ENCODE measurements around the gene PLA2G2F.

The PLA2G2F gene

DNA sequence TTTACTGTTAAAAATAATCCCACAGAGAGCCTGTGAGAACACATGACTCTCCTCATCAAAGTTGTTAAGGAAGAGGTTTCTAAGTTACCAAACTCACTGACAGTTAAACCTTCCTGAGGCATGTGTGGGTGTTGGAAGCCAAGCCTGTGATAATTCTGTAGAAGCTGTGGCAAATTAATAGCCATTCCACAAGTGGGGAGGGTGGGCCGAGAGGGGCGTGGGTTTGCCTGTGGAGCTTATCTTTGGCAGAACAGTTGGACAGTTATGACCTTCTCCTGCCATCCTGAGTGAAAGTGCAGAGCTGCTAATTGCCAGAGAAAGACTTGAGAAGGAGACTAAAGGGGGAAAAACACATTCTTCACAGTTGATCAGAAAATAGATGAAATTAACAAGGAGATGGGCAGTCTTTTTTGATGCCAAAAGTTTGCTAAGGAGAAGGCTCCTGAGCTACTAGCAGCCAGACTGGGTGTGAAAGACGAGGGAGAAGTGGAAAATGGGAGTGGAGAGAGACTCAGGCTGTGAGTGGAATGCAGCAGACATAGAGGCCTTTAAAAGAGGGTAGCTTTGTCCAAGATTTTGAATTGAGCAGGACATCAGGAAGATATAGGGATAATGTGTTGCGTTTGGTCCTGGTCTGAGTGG, 48.8 kb downstream of the PLA2G2F start:
- DNase-seq (no peak), ATAC-seq (replicated peaks) (no peak)
- Mint-ChIP-seq H3K4me3 (peak overlapping the region; percentile 7 to 67), H3K4me1 (ENCODE audit: low read depth in 2 of 2) (peaks cover 34 to 35% of the 10 kb centered on the region in 2 donors), H3K27me3 (peaks cover 4 to 8% of the 10 kb centered on the region in 2 donors), H3K27ac (peak overlapping the region; percentile 19 to 56), H3K9me3 (no peaks in the 10 kb centered on the region), H3K36me3 (ENCODE audit: insufficient read depth) (peaks cover 5% of the 10 kb centered on the region)

DNA sequence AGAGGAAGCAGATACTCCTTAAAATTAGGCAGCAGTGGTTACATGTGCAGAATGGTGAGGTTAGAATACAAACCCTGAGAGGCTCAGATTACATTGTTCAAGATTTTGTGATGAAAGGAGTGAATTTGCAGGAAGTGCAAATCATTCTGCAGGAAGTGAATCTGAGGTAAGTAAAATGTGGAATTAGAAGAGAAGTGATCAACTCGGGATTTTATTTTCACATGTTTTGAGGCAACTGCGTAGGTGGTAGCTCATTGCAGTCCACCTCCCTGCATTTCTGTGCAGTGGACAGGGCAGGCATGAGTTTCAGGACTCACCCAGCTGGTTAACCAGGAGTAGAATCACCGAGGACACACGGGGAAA, 49.3 kb downstream of the PLA2G2F start:
- DNase-seq (no peak), ATAC-seq (replicated peaks) (no peak)
- H3K4me1 Mint-ChIP-seq (ENCODE audit: low read depth in 2 of 2), result peaks cover 34 to 35% of the 10 kb centered on the region in 2 donors
- peak overlapping the region; percentile 19 to 56 for H3K27ac Mint-ChIP-seq
- H3K36me3 Mint-ChIP-seq (ENCODE audit: insufficient read depth), result peaks cover 5% of the 10 kb centered on the region
- H3K9me3 Mint-ChIP-seq, result no peaks in the 10 kb centered on the region
- H3K4me3 Mint-ChIP-seq, result no peak overlapping the region
- peaks cover 4 to 9% of the 10 kb centered on the region in 2 donors for H3K27me3 Mint-ChIP-seq

DNA sequence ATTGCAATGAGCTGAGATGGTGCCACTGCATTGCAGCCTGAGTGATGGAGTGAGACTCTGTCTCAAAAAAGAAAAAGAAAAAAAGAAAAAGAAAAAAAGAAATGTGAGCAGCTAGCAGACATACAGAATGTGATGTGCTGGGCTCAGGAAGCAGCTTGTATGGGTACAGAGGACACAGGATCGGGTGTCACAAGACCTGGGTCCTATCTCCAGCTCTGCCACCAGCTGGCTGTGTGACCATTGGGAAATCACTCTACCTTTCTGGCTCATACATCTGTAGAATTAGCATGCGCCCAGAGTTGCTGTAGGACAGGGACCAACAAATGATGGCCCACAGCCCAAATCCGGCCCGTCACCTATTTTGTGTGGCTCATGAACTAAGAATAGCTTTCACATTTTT, 50.5 kb downstream of the PLA2G2F start:
- Mint-ChIP-seq H3K4me1 (ENCODE audit: low read depth in 2 of 2) (peaks cover 31% of the 10 kb centered on the region in 2 donors), H3K27ac (no peak overlapping the region), H3K9me3 (no peaks in the 10 kb centered on the region), H3K36me3 (ENCODE audit: insufficient read depth) (peaks cover 5% of the 10 kb centered on the region), H3K27me3 (peaks cover 4 to 9% of the 10 kb centered on the region in 2 donors), H3K4me3 (no peak overlapping the region)
- no peak for DNase-seq
- ATAC-seq (replicated peaks), result no peak

DNA sequence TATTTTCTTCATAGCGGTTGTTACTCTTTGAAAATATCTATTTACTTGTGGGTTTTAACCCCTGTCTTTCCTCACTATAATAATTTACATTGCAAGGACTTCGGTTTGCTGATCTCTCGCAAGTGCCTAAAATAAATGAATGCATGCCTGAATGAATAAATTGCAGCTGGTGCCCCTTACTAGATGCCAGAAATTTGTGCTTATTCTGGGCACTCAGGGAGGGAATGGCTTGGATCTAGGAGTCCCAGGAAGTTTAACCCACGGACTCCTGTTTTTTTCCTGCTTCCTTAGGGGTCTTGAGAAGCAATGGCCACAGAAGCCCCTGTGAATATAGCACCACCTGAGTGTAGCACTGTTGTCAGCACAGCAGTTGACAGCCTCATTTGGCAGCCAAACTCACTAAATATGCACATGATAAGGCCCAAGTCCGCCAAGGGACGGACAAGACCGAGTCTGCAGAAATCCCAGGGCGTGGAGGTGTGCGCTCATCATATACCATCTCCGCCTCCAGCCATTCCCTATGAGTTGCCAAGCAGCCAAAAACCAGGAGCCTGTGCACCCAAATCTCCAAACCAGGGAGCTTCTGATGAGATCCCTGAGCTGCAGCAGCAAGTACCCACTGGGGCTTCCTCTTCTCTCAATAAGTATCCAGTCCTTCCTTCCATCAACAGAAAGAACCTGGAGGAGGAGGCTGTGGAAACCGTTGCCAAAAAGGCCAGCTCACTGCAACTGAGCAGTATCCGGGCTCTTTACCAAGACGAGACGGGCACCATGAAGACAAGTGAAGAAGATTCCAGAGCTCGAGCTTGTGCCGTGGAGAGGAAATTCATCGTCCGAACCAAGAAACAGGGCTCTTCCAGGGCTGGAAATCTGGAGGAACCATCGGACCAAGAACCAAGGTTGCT, 51.4 kb downstream of the PLA2G2F start:
- H3K9me3 Mint-ChIP-seq, result no peaks in the 10 kb centered on the region
- H3K27me3 Mint-ChIP-seq, result peaks cover 11 to 17% of the 10 kb centered on the region in 2 donors
- DNase-seq (no peak), ATAC-seq (replicated peaks) (no peak)
- no peak overlapping the region for H3K4me3 Mint-ChIP-seq
- peaks cover 26 to 27% of the 10 kb centered on the region in 2 donors for H3K4me1 Mint-ChIP-seq (ENCODE audit: low read depth in 2 of 2)
- no peak overlapping the region for H3K27ac Mint-ChIP-seq
- H3K36me3 Mint-ChIP-seq (ENCODE audit: insufficient read depth), result peaks cover 3% of the 10 kb centered on the region

DNA sequence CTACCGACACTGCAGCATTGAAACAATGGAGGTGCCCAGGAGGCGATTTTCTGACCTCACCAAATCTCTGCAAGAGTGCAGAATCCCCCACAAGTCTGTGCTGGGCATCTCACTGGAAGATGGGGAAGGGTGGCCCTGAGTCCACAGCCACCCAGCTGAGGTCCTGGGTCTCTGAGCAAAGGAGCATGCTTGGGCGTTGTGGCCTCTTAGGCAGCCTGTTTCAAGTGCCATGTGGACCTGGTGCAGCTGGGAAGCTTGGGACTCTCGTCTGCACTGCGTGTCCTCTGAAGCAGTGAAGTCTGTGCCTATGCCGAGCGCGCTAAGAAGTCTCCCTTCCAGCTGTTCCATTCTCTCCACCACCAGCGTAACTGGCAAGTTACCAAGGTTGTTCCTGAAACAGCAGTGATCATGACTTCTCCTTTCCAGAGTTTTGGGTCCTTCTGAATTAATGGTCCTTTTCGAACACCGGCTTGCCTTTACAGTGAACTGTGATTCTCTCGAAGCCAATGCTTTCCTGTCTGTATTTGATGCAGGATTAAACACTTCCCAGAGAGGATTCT, 52.2 kb downstream of the PLA2G2F start:
- Mint-ChIP-seq H3K9me3 (no peaks in the 10 kb centered on the region), H3K4me1 (ENCODE audit: low read depth in 2 of 2) (peaks cover 24 to 25% of the 10 kb centered on the region in 2 donors), H3K36me3 (ENCODE audit: insufficient read depth) (no peaks in the 10 kb centered on the region), H3K4me3 (no peak overlapping the region), H3K27ac (no peak overlapping the region), H3K27me3 (peaks cover 11 to 25% of the 10 kb centered on the region in 2 donors)
- ATAC-seq (replicated peaks) (no peak), DNase-seq (no peak)

DNA sequence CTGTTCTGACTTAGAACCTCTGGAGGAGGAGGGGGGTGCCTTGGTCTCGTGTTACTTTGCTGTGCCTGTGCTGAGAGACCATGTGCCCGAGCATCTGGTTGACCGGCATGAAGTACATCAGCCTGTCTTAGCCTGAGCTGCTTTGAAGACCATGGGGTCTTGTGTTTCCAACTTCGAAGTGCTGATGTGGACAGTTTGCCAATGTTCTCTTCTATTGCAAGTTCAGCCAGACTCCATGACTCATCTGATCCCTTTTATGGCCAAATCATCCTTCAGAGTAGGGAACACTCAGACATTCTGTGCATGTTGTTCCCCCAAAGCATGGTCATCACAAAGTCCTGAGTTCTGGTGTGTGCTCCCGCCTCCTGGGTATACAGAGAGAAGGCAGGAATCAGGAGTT, 53.2 kb downstream of the PLA2G2F start:
- no peak overlapping the region for H3K27ac Mint-ChIP-seq
- DNase-seq (no peak), ATAC-seq (replicated peaks) (no peak)
- no peak overlapping the region for H3K4me3 Mint-ChIP-seq
- H3K9me3 Mint-ChIP-seq, result no peaks in the 10 kb centered on the region
- H3K27me3 Mint-ChIP-seq, result peaks cover 11 to 35% of the 10 kb centered on the region in 2 donors
- H3K36me3 Mint-ChIP-seq (ENCODE audit: insufficient read depth), result no peaks in the 10 kb centered on the region
- peaks cover 16 to 18% of the 10 kb centered on the region in 2 donors for H3K4me1 Mint-ChIP-seq (ENCODE audit: low read depth in 2 of 2)

DNA sequence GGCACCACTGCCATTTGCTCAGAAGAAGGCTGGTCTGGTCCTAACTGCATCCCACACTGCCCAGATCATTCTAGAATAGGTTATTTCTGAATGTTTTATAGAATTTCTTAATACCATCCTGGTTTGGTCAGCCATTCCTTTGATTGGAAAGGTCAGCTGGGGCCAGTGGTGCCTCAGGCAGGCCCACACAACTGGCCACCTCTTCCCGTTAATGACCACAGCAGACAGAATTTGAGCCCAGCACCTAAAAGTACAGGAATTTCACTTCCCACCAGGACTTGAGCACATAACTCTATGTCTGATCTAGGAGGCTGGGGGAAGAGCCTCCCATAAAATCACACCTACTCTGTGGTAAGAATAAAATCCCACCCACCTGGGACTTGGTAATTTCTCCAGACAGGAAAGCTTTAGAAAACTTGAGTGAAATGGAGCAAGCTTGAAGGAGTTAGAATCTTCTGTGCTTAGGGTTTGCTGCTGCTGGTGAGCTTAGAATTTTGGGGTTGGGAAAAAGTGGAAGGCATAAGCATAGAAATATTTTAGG, 53.8 kb downstream of the PLA2G2F start:
- peaks cover 11 to 12% of the 10 kb centered on the region in 2 donors for H3K4me1 Mint-ChIP-seq (ENCODE audit: low read depth in 2 of 2)
- ATAC-seq (replicated peaks), result no peak
- H3K36me3 Mint-ChIP-seq (ENCODE audit: insufficient read depth), result no peaks in the 10 kb centered on the region
- DNase-seq, result no peak
- H3K27me3 Mint-ChIP-seq, result peaks cover 11 to 37% of the 10 kb centered on the region in 2 donors
- no peak overlapping the region for H3K4me3 Mint-ChIP-seq
- H3K27ac Mint-ChIP-seq, result no peak overlapping the region
- no peaks in the 10 kb centered on the region for H3K9me3 Mint-ChIP-seq

DNA sequence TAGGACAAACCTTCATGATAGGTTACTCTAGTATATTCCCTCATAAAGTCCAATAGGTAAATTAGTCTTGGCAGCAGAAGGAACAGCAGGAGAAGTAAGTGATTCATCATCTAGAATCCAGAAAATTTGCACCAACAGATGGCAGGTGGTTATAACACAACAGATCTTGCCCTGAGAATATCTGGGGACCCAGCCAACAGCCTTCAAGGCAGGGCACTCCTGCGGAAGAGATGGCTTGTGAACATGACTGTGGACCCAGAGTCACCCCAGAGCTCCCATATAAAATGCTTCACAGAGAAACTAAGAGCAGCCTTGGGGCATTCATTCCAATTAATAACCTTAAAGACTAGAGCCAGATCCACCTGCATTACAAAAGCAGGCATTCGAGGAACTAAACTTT, 55.1 kb downstream of the PLA2G2F start:
- no peak overlapping the region for H3K27ac Mint-ChIP-seq
- no peak for DNase-seq
- H3K27me3 Mint-ChIP-seq, result peaks cover 6 to 41% of the 10 kb centered on the region in 2 donors
- H3K4me1 Mint-ChIP-seq (ENCODE audit: low read depth in 2 of 2), result peaks cover 4 to 5% of the 10 kb centered on the region in 2 donors
- no peak for ATAC-seq (replicated peaks)
- no peaks in the 10 kb centered on the region for H3K9me3 Mint-ChIP-seq
- no peak overlapping the region for H3K4me3 Mint-ChIP-seq
- H3K36me3 Mint-ChIP-seq (ENCODE audit: insufficient read depth), result no peaks in the 10 kb centered on the region

DNA sequence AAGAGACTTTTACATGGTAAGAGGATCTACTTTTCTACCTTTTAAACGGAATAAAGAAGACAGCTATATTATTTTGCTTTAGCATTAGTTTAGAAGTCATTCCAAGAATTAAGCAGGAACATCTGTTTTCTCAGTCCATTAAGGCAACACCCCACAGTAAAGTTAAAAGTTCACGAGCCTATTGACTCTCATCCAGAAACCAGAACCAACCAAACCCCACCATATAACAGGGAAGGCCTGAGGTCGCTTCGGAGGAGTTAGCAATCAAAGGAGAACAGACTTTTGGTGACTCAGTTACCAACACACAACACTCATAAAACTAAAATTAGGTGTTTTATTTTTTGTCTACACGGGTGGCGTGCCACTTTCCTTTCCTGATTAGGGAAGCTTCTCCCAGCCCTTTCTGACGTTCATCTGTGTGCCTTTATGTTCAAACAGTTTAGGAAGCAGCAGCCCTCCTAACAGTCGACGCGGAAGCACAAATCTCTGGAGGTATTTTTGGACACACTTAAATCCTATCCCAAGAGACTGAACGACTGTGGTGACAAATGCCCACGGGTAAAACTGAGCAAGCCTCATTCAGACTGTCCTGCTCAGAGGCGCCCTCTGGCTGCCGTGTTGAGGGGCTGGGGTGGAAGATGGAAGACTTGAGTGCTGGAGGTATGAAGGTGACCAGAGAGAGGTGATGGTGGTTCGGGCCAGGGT, 55.8 kb downstream of the PLA2G2F start:
- Mint-ChIP-seq H3K4me3 (no peak overlapping the region), H3K4me1 (ENCODE audit: low read depth in 2 of 2) (peaks cover 4 to 5% of the 10 kb centered on the region in 2 donors), H3K27ac (no peak overlapping the region), H3K9me3 (no peaks in the 10 kb centered on the region), H3K27me3 (peaks cover 7 to 48% of the 10 kb centered on the region in 2 donors), H3K36me3 (ENCODE audit: insufficient read depth) (no peaks in the 10 kb centered on the region)
- ATAC-seq (replicated peaks), result peak; percentile 79
- DNase-seq, result peak; percentile 67 to 72 (median 71)

DNA sequence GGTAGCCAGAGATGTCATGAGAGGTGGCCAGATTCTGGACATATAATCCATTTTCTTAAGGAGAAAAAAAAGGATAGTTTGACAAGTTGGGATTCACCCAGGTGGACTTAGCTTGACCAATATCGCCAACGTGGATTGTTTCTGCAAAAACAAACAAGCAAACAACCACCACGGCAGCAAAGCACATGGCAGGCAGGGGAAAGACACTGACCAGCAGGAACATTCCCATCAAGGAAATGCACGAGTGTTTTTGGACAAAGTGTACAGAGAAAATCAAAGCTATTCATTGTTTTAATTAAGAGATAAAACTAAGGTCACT, 56.3 kb downstream of the PLA2G2F start:
- Mint-ChIP-seq H3K36me3 (ENCODE audit: insufficient read depth) (no peaks in the 10 kb centered on the region), H3K4me1 (ENCODE audit: low read depth in 2 of 2) (peaks cover 4 to 5% of the 10 kb centered on the region in 2 donors), H3K4me3 (no peak overlapping the region), H3K9me3 (no peaks in the 10 kb centered on the region), H3K27ac (no peak overlapping the region), H3K27me3 (peaks cover 12 to 53% of the 10 kb centered on the region in 2 donors)
- ATAC-seq (replicated peaks), result no peak
- DNase-seq, result no peak

DNA sequence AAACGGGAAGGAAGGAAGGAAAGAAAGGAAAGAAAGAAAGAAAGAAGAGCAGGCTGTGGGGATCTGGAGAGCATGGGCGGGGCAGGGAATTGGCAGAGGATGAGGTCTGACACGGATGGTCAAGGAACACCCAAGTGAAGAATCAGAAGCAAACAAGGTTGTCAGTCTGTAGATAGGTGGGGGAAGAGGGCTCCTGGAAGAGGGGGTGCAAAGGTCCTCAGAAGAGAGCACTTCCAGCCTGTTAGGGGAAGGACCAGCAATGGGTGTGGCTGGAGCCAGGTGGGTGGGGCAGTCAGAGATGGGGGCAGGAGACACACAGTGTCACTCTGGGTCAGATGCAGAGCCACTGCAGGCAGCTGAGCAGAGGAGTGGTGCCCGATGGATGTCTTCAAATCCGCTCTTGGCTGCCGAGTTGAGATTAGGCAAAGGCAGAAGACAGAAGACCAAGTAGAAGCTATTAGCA, 58.2 kb downstream of the PLA2G2F start:
- H3K9me3 Mint-ChIP-seq, result no peaks in the 10 kb centered on the region
- no peak overlapping the region for H3K4me3 Mint-ChIP-seq
- ATAC-seq (replicated peaks) (no peak), DNase-seq (no peak)
- no peaks in the 10 kb centered on the region for H3K36me3 Mint-ChIP-seq (ENCODE audit: insufficient read depth)
- H3K27me3 Mint-ChIP-seq, result peaks cover 16 to 60% of the 10 kb centered on the region in 2 donors
- no peak overlapping the region for H3K27ac Mint-ChIP-seq
- peaks cover 4 to 5% of the 10 kb centered on the region in 2 donors for H3K4me1 Mint-ChIP-seq (ENCODE audit: low read depth in 2 of 2)

DNA sequence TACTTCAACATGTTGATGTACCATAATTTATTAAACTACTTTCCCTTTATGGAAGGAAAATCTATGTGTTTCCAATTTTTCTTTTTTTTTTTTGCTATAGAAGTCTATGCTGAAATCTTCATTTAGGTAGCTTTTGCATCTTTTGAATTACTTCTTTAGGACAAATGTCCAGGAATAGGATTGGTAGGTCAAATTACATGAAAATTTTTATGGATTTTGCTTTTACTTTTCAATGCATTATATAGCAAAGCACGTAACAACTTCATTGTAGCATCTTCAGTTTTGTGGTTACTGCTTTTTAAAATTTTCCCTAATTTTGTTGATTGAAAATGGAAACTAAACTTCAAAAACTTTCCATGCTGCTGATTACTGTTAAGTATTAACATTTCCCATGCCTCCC, 59.2 kb downstream of the PLA2G2F start:
- H3K4me1 Mint-ChIP-seq (ENCODE audit: low read depth in 2 of 2), result peaks cover 4 to 5% of the 10 kb centered on the region in 2 donors

DNA sequence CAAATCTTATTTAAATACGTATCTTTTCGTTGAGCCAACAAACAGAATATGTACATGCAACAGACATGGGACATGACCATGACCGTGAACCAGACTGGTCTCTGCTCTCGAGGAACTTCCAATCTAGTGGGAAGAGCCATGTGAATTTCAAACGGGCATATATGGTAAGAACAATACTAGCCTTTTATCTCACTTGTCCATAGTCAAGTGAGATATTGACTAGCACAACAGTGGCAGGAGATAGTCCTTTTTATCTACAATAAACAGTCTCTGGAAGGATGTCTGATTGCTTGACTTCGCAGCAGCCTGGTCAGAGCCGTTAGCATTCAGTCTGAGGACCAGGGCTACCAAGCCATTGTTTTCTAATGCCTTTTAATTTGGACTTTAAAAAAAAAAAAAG, 59.8 kb downstream of the PLA2G2F start:
- Mint-ChIP-seq H3K27me3 (peaks cover 29 to 69% of the 10 kb centered on the region in 2 donors), H3K9me3 (no peaks in the 10 kb centered on the region), H3K4me1 (ENCODE audit: low read depth in 2 of 2) (peaks cover 4 to 5% of the 10 kb centered on the region in 2 donors), H3K27ac (peak overlapping the region in 1 of 2 donors; percentile 15), H3K4me3 (no peak overlapping the region), H3K36me3 (ENCODE audit: insufficient read depth) (no peaks in the 10 kb centered on the region)
- ATAC-seq (replicated peaks) (no peak), DNase-seq (no peak)

More for the DNA sequence above, 59.2 kb downstream of the PLA2G2F start:
- Mint-ChIP-seq H3K27me3 (peaks cover 23 to 63% of the 10 kb centered on the region in 2 donors), H3K9me3 (no peaks in the 10 kb centered on the region), H3K27ac (no peak overlapping the region), H3K4me3 (no peak overlapping the region), H3K36me3 (ENCODE audit: insufficient read depth) (no peaks in the 10 kb centered on the region)
- ATAC-seq (replicated peaks) (no peak), DNase-seq (no peak)
